Lower leg skin (tissue), 3 donors: ENCODE measurements around the gene HELQ.
"Not testable (repeated sequence)": the region's sequence is repeated elsewhere in the genome, so short reads cannot be mapped to it uniquely, and the experiment has no call there.

Experiments used
- CTCF ChIP-seq, 3 donors: fragments of 450-650 bp; IDR thresholded peaks; one replicate each; pipeline ENCODE4 v1.5.1; 2016; ENCODE audit warnings: antibody characterized with exemption in 3 of 3, mild to moderate bottlenecking in 3 of 3, moderate library complexity in 2 of 3
- POLR2A ChIP-seq, 2 donors: fragments of 450-650 bp; IDR thresholded peaks; one replicate each; pipeline ENCODE4 v1.6.1; 2016 to 2017; ENCODE audit warnings: antibody characterized with exemption in 2 of 2, mild to moderate bottlenecking in 1 of 2, moderate library complexity in 1 of 2

GRCh38 chr4:83501671-83502070 is 46.0 kb upstream of the HELQ start:
- TF ChIP-seq CTCF, POLR2A (IDR thresholded peaks at IDR 0.05): not testable (repeated sequence)
